Lower lobe of right lung (tissue), 2 donors: ENCODE measurements around the gene MTCH1. TPM values are rescaled to one million over a fixed set of nuclear protein-coding genes. Genes with fewer than 3 reads are reported as not detected.

ENCODE experiments used
- ATAC-seq, 2 donors: fragments of 200-7000 bp; cut with Tn5 transposase; one replicate each; pipeline ENCODE4 v1.9.1; 2020 to 2022; ENCODE audit warnings: mild to moderate bottlenecking in 2 of 2, moderate library complexity in 2 of 2
- DNase-seq: peaks from one replicate; pipeline ENCODE4 v3.0.0-alpha.2; 2020
- H3K27ac ChIP-seq: fragments of 200-600 bp; one replicate; pipeline ENCODE4 v1.8.0; 2022
- H3K27me3 ChIP-seq: fragments of 200-600 bp; one replicate; pipeline ENCODE4 v1.8.0; 2022; ENCODE audit warnings: low read depth
- H3K36me3 ChIP-seq: fragments of 200-600 bp; one replicate; pipeline ENCODE4 v1.8.0; 2022; ENCODE audit warnings: mild to moderate bottlenecking
- H3K4me1 ChIP-seq: fragments of 200-600 bp; one replicate; pipeline ENCODE4 v1.8.0; 2022
- H3K4me3 ChIP-seq: fragments of 200-600 bp; one replicate; pipeline ENCODE4 v1.8.0; 2022; ENCODE audit warnings: mild to moderate bottlenecking
- H3K9me3 ChIP-seq: fragments of 200-600 bp; one replicate; pipeline ENCODE4 v1.8.0; 2022
- CTCF ChIP-seq: fragments of 200-600 bp; IDR thresholded peaks from one replicate; pipeline ENCODE4 v1.8.0; 2022; ENCODE audit warnings: antibody characterized with exemption, mild to moderate bottlenecking
- intact Hi-C: fragments of 100-400 bp; cut with DNase I; formaldehyde crosslinking; loops from one replicate; pipeline ENCODE4 v1.11.0; 2022
- total RNA-seq: library from RNA; stranded (reverse); fragmentation: NEBNext Ultra II Directional; extraction: Animal tissue kit (Norgen Biotek cat#: 25700); gene quantifications from one replicate; pipeline ENCODE4 v1.2.1, GENCODE V29; 2021
- donor health status: DM: no; HTN: yes; CAD: no; lungs with severe emphysema.

The MTCH1 gene
- total RNA-seq, 1 donor from 2014 or later = 194 TPM

GRCh38 chr6:36989264-36989663 is 3.3 kb upstream of the MTCH1 start:
- H3K4me1 ChIP-seq = peaks cover 17% of the 10 kb centered on the region
- H3K27ac ChIP-seq = no peak overlapping the region
- H3K36me3 ChIP-seq = no peaks in the 10 kb centered on the region
- no peak for TF ChIP-seq CTCF
- DNase-seq (no peak), ATAC-seq (no peak)
- intact Hi-C loops = no loop called here
- no peaks in the 10 kb centered on the region for H3K9me3 ChIP-seq
- H3K4me3 ChIP-seq = no peak overlapping the region
- no peaks in the 10 kb centered on the region for H3K27me3 ChIP-seq

DNA sequence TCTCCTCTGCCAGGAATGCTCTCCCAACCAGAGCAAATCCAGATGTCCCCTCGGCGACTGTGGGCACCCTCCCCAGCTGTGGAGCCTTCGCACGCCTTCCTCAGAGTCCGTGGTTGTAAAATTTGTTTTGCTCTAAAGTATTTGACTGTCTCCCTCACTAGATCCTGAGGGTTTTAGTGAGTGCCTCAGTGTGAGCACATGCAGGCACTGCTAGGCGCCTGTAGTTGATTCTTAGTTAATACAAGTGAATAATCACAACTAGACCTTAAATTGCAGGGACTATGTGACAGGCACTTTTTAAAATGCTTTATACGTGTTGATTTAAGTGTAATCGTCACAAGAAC is 680 bp upstream of the MTCH1 start:
- H3K27ac ChIP-seq = peak overlapping the region; percentile 98
- no peak for DNase-seq
- no peaks in the 10 kb centered on the region for H3K9me3 ChIP-seq
- H3K36me3 ChIP-seq = peaks cover under 1% of the 10 kb centered on the region
- TF ChIP-seq CTCF = no peak
- H3K4me1 ChIP-seq = peaks cover 39% of the 10 kb centered on the region
- no peaks in the 10 kb centered on the region for H3K27me3 ChIP-seq
- peak in 1 of 2 donors; percentile 8 for ATAC-seq
- intact Hi-C loops = no loop called here
- H3K4me3 ChIP-seq = peak overlapping the region; percentile 98

DNA sequence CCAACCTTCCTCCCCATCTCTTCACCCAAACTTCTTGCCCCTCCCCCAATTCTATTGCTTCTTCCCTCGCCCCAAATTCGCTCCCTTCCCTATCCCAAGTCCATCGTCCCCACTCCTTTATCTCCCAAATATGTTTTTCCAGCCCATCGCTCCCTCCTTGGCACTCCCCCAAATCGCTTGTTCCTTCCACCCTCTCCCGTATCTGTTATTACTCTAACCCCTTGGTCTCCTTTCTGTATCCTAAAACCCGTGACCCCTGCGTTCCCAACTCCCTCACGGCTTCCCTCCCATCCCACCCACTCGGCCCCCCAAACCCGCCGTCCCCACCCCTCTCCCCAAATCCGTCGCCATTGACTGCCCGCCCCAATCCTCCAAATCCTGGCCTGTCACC is 584 bp downstream of the MTCH1 start:
- peak overlapping the region; percentile 98 for H3K27ac ChIP-seq
- ATAC-seq = no peak
- H3K9me3 ChIP-seq = no peaks in the 10 kb centered on the region
- intact Hi-C loops = no loop called here
- H3K4me1 ChIP-seq = peaks cover 51% of the 10 kb centered on the region
- DNase-seq = no peak
- H3K27me3 ChIP-seq = no peaks in the 10 kb centered on the region
- peak overlapping the region; percentile 98 for H3K4me3 ChIP-seq
- no peak for TF ChIP-seq CTCF
- peaks cover 13% of the 10 kb centered on the region for H3K36me3 ChIP-seq

- Histone ChIP-seq H3K9me3 (no peaks in the 10 kb centered on the region), H3K4me3 (peak overlapping the region; percentile 98), H3K27me3 (no peaks in the 10 kb centered on the region), H3K27ac (peak overlapping the region; percentile 98), H3K4me1 (peaks cover 55% of the 10 kb centered on the region), H3K36me3 (peaks cover 15% of the 10 kb centered on the region)
- TF ChIP-seq CTCF = no peak
- ATAC-seq (peak; percentile 25 to 34), DNase-seq (no peak)
- intact Hi-C loops = no loop called here
Measured at GRCh38 chr6:36984581-36985416, 1.2 kb downstream of the MTCH1 start.

DNA sequence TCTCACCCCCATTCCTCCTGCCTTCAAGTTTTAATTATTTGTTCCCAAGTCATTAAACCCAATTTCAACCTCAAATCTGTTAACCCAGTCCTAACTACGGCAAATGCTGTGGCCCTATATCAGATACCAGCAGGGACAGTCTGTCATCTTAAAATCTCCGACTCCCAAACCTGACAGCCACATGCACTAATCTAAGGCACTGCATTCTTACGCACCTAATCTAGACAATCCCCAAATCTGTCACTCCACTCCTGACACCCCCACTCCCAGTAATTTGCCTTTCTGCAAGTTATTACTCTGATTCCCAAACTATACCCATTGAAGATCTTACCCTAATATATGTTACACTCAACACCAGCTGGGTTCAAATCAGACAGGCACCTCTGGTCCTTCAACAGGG is 2.5 kb downstream of the MTCH1 start:
- intact Hi-C loops = no loop called here
- Histone ChIP-seq H3K4me1 (peaks cover 67% of the 10 kb centered on the region), H3K27me3 (no peaks in the 10 kb centered on the region), H3K4me3 (no peak overlapping the region), H3K36me3 (peaks cover 28% of the 10 kb centered on the region), H3K27ac (no peak overlapping the region), H3K9me3 (no peaks in the 10 kb centered on the region)
- DNase-seq = no peak
- no peak for ATAC-seq
- TF ChIP-seq CTCF = no peak
